OCI-LY7 (cell line): ENCODE data around the gene TGM5. TPM values are rescaled to one million over a fixed set of nuclear protein-coding genes. Genes with fewer than 3 reads are reported as not detected.

ENCODE experiments used
- BruUV-seq: library from RNA; stranded (reverse); fragments of 400-500 nt; replicated peaks from 2 replicates; lab custom pipeline; 2021; lab: Mats Ljungman, UMichigan
- CTCF ChIA-PET: fragments of 300-600 bp; sonication (Branson Sonifier 250); formaldehyde crosslinking; loops from one replicate; lab custom pipeline; 2022; ENCODE audit warnings: antibody characterized with exemption; ENCODE audit not compliant: unreplicated experiment; lab: Charles Lee
- POLR2A ChIA-PET: fragments of 300-600 bp; sonication (Branson Sonifier 250); formaldehyde crosslinking; loops from one replicate; lab custom pipeline; 2022; ENCODE audit warnings: antibody characterized with exemption; lab: Charles Lee
- DNase-seq: peaks from one replicate; pipeline ENCODE4 v3.0.0-alpha.2; 2015; ENCODE audit warnings: low spot score
- H2AFZ ChIP-seq: fragments of 200-600 bp; sonication (generic), shearing (Covaris generic); 2 replicates; pipeline ENCODE4 v1.6.1; 2014; ENCODE audit warnings: mild to moderate bottlenecking, antibody characterized with exemption, low read length, moderate library complexity
- H3K27ac ChIP-seq: fragments of 200-600 bp; sonication (generic); 2 replicates; pipeline ENCODE4 v1.5.1; 2014; ENCODE audit warnings: mixed run types, low read depth, mild to moderate bottlenecking, moderate library complexity, low read length, inconsistent platforms; ENCODE audit not compliant: poor library complexity, severe bottlenecking
- H3K36me3 ChIP-seq: fragments of 200-600 bp; sonication (generic); 2 replicates; pipeline ENCODE4 v1.6.1; 2014; ENCODE audit warnings: mild to moderate bottlenecking, antibody characterized with exemption, low read length, moderate library complexity, mixed read lengths; ENCODE audit not compliant: insufficient read depth
- H3K4me1 ChIP-seq: fragments of 200-600 bp; sonication (generic); 2 replicates; pipeline ENCODE4 v1.5.1; 2014; ENCODE audit warnings: mild to moderate bottlenecking, low read length; ENCODE audit not compliant: insufficient read depth, poor library complexity, severe bottlenecking
- H3K4me2 ChIP-seq: fragments of 200-600 bp; sonication (generic); 2 replicates; pipeline ENCODE4 v1.6.1; 2014; ENCODE audit warnings: mild to moderate bottlenecking, low read length
- H3K4me3 ChIP-seq: fragments of 200-600 bp; sonication (generic); 2 replicates; pipeline ENCODE4 v1.5.1; 2014; ENCODE audit warnings: mild to moderate bottlenecking, low read depth, low read length; ENCODE audit not compliant: poor library complexity, severe bottlenecking
- H3K79me2 ChIP-seq: fragments of 200-600 bp; sonication (generic); 2 replicates; pipeline ENCODE4 v1.6.1; 2016; ENCODE audit warnings: low read depth, mild to moderate bottlenecking, low read length, moderate library complexity, mixed read lengths; ENCODE audit not compliant: insufficient read depth
- H3K9me2 ChIP-seq: fragments of 200-600 bp; sonication (generic); 2 replicates; pipeline ENCODE4 v1.6.1; 2016; ENCODE audit warnings: mild to moderate bottlenecking, low read length, mixed read lengths; ENCODE audit not compliant: insufficient read depth
- H3K9me3 ChIP-seq: fragments of 200-600 bp; sonication (generic); 2 replicates; pipeline ENCODE4 v1.6.1; 2014; ENCODE audit warnings: mild to moderate bottlenecking, mixed run types, low read length, mixed read lengths
- H4K20me1 ChIP-seq: fragments of 200-600 bp; sonication (generic); 2 replicates; pipeline ENCODE4 v1.6.1; 2014; ENCODE audit warnings: mild to moderate bottlenecking, antibody characterized with exemption, low read length, moderate library complexity, mixed read lengths; ENCODE audit not compliant: insufficient read depth
- CTCF ChIP-seq: fragments of 200-600 bp; sonication (generic); conservative IDR thresholded peaks from 2 replicates; pipeline ENCODE4 v1.5.1; 2014; ENCODE audit warnings: mild to moderate bottlenecking, antibody characterized with exemption, low read length, moderate library complexity, mixed read lengths
- EZH2phosphoT487 ChIP-seq: fragments of 200-600 bp; sonication (generic); IDR thresholded peaks from 2 replicates; pipeline ENCODE4 v1.6.1; 2018; ENCODE audit warnings: low read depth, borderline replicate concordance, mild to moderate bottlenecking, mixed run types, antibody characterized with exemption, low read length, moderate library complexity, mixed read lengths
- intact Hi-C: fragments of 100-400 bp; cut with micrococcal nuclease; formaldehyde crosslinking; loops from one replicate; pipeline ENCODE4 v1.10.0; 2022; ENCODE audit not compliant: unreplicated experiment
- total RNA-seq, 2 experiments: library from RNA; depleted of rRNA in 1 of 2; stranded (reverse); fragments of >200 nt in 1 of 2; shearing (Covaris generic) in 1 of 2; gene quantifications; 2 replicates each; pipeline ENCODE4 v1.2.3, GENCODE V29; 2014 to 2022

Gene TGM5
- total RNA-seq, 2 experiments from 2014 or later = not detected

GRCh38 chr15:43281926-43282602 is 15.3 kb upstream of the TGM5 start:
- H2AFZ ChIP-seq = no peak overlapping the region
- no peaks in the 10 kb centered on the region for H4K20me1 ChIP-seq
- H3K36me3 ChIP-seq = no peaks in the 10 kb centered on the region
- CTCF ChIA-PET = no interaction called here
- H3K27ac ChIP-seq = no peak overlapping the region
- H3K4me3 ChIP-seq = no peak overlapping the region
- no peaks in the 10 kb centered on the region for H3K9me2 ChIP-seq
- DNase-seq = no peak
- TF ChIP-seq CTCF = no peak
- TF ChIP-seq EZH2phosphoT487 = no peak
- POLR2A ChIA-PET = no interaction called here
- no peaks in the 10 kb centered on the region for H3K9me3 ChIP-seq
- H3K4me2 ChIP-seq = no peak overlapping the region
- no TSS peak for BruUV-seq
- H3K4me1 ChIP-seq = no peaks in the 10 kb centered on the region
- H3K79me2 ChIP-seq = no peaks in the 10 kb centered on the region
- intact Hi-C loops = no loop called here

- Histone ChIP-seq H4K20me1 (no peaks in the 10 kb centered on the region), H3K4me2 (no peak overlapping the region), H3K4me1 (no peaks in the 10 kb centered on the region), H3K36me3 (no peaks in the 10 kb centered on the region), H3K79me2 (no peaks in the 10 kb centered on the region), H3K9me2 (no peaks in the 10 kb centered on the region), H2AFZ (no peak overlapping the region), H3K9me3 (no peaks in the 10 kb centered on the region), H3K27ac (no peak overlapping the region), H3K4me3 (no peak overlapping the region)
- intact Hi-C loops = no loop called here
- TF ChIP-seq CTCF = no peak
- TF ChIP-seq EZH2phosphoT487 = no peak
- POLR2A ChIA-PET = interaction anchor here (0.5 kb wide), 1 partner anchor 56 kb away, joined by 4 read pairs; no protein-coding TSS in a partner anchor
- BruUV-seq = no TSS peak
- CTCF ChIA-PET = no interaction called here
- no peak for DNase-seq
Measured at GRCh38 chr15:43280996-43281395, 14.3 kb upstream of the TGM5 start.

DNA sequence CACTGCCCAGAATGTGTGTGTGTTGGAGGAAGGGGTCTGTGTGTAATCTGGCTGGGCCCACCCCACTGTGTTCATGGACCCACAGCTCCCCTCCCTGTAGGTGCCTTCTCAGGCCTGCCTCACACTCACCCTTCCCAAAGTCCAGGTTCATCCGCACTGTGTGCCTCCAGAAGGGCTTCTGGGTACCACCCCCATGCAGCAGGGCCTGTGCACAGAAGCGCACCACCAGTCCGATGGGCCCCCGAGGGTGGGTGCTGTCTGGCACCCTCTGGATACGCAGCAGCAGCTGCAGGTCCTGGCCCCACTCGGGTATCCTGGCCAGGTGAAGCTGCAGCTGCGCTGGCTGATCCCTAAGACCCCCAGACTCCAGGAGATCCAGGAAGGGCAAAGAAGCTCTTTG is 12.8 kb upstream of the TGM5 start:
- no peaks in the 10 kb centered on the region for H4K20me1 ChIP-seq
- POLR2A ChIA-PET = interaction anchor here (1.0 kb wide), 1 partner anchor 22 kb away, joined by 3 read pairs; no protein-coding TSS in a partner anchor
- no peaks in the 10 kb centered on the region for H3K9me2 ChIP-seq
- H3K4me1 ChIP-seq = no peaks in the 10 kb centered on the region
- TF ChIP-seq EZH2phosphoT487 (no peak), CTCF (no peak)
- no peak overlapping the region for H3K4me3 ChIP-seq
- no peak overlapping the region for H3K27ac ChIP-seq
- no peaks in the 10 kb centered on the region for H3K79me2 ChIP-seq
- H3K9me3 ChIP-seq = no peaks in the 10 kb centered on the region
- DNase-seq = no peak
- BruUV-seq = no TSS peak
- no peak overlapping the region for H3K4me2 ChIP-seq
- H2AFZ ChIP-seq = no peak overlapping the region
- CTCF ChIA-PET = no interaction called here
- H3K36me3 ChIP-seq = no peaks in the 10 kb centered on the region
- intact Hi-C loops = no loop called here
